ENCODE data around the gene ZSCAN4.

The ZSCAN4 gene

DNA sequence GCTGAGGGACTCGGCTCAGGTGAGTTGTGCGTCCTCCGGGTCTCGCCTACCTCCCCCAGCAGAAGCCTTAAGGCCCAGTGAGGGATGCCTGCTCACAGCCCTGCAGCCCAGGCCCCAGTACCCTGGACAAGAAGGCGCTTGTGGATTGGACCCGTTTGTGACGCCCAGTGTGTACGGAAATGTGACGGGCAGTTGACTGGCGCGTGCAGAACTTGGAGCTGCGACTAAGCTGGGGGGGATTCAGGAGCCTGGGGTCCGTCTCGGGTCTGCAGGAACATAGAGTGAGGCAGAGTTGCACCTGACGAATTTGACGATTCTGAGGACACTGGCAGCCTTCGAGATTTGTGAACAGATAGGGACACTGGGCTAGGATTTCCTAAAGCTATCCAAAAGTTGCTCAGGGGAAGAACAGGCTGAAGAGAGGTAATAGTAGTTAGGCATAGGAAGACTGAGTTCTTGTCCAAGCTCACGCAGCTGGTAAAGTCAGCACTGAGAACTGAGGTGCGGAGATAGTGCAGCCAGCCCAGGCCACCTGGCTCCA lies 13.6 kb downstream of the ZSCAN4 start:
- peak; percentile 30 for DNase-seq

DNA sequence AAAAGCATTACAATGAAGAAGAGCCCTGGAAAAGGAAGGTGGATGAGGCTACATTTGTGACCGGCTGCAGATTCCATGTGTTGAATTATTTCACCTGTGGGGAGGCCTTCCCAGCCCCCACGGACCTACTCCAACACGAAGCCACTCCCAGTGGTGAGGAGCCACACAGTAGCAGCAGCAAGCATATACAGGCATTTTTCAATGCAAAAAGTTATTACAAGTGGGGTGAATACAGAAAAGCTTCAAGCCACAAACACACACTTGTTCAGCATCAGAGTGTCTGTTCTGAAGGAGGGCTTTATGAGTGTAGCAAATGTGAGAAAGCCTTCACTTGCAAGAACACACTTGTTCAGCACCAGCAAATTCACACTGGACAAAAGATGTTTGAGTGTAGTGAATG lies 18.0 kb downstream of the ZSCAN4 start:
- DNase-seq = no peak

DNA sequence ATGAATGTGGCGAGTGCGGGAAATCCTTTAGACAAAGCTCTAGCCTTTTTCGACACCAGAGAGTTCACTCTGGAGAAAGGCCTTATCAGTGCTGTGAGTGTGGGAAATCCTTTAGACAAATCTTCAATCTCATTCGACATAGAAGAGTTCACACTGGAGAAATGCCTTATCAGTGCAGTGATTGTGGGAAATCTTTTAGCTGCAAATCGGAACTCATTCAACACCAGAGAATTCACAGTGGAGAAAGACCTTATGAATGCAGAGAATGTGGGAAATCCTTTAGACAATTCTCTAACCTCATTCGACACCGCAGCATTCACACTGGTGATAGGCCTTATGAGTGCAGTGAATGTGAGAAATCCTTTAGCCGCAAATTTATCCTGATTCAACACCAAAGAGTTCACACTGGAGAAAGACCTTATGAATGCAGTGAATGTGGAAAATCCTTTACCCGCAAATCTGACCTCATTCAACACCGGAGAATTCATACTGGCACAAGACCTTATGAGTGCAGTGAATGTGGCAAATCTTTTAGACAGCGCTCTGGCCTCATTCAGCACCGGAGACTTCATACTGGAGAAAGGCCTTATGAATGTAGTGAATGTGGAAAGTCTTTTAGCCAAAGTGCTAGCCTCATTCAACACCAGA lies 18.8 kb downstream of the ZSCAN4 start:
- DNase-seq = no peak

DNA sequence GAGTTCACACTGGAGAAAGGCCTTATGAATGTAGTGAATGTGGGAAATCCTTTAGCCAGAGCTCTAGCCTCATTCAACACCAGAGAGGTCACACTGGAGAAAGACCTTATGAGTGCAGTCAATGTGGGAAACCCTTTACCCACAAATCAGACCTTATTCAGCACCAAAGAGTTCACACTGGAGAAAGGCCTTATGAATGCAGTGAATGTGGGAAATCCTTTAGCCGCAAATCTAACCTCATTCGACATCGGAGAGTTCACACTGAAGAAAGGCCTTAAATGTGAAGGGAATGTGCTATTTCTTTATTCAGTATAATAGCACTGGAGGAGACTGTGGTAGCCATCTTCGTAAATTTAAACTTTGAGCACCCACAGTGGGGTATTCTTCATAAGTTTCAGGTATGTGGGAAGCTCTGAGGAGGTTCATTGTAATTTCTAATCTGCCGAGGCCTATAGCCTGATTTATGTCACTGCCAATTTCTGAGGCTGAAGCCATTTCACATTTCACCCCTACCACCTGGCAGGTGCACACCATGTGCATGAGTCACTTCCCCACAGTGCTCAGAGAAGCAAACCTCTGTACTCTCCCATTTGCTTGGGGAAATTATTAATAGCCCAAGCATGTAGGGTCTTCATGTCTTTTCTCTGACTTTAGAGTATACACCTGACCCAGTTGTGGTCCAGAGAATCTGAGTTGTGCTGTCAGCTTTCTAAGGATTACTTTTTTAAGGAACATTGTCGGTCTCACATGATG lies 19.5 kb downstream of the ZSCAN4 start:
- DNase-seq = peak; percentile 28

DNA sequence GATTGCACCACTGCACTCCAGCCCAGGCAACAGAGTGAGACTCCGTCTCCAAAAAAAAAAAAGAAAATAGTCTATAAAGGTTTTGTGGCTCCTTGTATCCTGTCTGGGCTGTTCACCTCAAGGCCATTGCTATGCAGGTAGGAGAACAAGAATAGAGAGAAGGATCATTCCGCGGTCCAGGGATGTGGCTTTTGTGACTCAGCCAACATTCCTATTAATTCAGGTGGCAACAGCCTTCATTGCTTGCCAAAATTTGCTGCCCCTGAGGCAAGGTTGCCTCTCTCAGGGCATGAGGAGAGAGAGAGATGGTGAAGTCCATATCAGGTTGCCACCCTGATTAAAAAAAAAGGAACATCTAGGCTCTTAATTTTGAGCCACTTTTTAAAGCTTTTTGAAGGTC lies 21.0 kb downstream of the ZSCAN4 start:
- no peak for DNase-seq

DNA sequence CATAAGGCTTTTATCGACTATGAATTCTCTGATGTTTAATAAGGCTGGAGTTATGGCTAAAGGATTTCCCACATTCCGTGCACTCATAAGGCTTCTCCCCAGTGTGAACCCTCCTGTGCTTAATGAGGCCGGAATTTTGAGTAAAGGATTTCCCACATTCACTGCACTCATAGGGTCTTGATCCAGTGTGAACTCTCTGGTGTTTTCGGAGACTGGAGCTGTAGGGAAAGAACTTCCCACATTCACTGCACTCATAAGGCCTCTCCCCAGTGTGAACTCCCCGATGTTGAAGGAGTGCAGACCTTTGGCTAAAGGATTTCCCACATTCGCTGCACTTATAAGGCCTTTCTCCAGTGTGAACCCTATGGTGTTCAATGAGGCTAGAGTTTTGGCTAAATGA lies 32.9 kb downstream of the ZSCAN4 start:
- no peak for DNase-seq

DNA sequence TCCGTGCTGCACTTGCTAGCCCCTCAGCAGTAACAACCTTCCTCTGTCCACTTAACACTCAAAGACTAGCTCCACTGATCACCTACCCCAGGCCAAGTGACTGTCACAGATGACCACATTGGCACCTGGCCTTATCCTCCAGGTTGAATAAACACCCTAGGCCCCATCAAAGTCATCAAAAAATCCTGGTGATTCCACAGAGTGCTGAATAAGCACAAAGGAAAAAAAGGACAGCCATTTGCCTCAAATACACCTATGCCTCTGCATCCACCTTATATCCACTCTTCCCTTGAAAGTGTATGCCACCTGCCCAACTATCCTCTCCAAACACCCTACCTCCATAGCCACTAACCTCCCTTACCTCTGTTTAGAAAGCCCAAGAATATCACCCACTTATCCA lies 37.6 kb downstream of the ZSCAN4 start:
- DNase-seq = no peak

DNA sequence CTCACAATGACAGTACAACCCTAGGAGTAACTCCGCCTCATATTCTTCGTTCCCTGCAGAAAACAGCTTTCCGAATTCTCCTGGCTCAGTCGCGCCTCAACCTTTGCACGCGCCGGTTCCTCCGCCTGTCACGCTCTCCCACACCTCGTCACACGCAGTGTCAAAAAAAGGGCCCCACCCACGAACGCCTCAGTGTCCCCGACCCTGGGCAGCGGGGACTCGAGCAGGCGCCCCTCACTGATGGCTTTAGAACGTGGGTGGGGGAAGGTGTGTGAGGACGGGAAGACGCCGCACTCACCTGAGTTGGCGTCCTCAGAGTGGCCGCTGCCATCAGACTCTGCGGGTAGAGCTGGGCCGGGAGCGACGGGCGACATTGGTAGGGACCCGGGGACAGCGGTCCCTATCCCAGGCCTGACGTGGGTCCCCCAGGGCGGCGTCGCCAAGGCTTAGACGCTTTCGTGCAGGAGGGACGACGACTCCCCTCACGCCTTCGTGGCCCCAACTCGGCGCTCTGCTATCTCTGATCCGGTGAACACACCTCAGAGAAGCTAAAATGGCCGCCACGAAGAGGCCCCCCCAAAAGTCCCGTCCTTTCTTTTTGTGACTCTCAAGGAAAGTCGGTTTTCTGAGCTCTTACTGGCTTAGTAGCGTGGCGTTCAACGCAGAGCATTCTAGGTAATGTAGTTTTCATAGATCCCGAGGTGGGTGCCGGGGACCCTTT lies 40.1 kb downstream of the ZSCAN4 start, which contains the start of gene ZNF154:
TSS of gene ZNF154 (minus strand) at position 564 of the 721 bp plus-strand sequence. CDS start at position 331, 233 bp downstream.
- no peak for DNase-seq

DNA sequence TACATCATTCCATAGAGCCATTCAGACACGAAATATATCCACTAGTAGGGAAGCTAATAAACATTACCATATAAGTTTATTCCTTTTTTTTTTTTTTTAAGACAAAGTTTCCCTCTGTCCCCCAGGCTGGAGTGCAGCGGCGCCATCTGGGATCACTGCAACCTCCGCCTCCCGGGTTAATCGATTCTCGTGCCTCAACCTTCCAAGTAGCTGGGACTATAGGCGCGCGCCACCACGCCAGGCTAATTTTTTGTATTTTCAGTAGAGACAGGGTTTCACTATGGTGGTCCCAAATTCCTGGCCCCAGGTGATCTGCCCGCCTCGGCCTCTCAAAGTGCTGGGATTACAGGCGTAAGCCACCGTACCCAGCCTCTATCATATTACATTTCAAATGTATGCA lies 40.9 kb downstream of the ZSCAN4 start:
- no peak for DNase-seq

DNA sequence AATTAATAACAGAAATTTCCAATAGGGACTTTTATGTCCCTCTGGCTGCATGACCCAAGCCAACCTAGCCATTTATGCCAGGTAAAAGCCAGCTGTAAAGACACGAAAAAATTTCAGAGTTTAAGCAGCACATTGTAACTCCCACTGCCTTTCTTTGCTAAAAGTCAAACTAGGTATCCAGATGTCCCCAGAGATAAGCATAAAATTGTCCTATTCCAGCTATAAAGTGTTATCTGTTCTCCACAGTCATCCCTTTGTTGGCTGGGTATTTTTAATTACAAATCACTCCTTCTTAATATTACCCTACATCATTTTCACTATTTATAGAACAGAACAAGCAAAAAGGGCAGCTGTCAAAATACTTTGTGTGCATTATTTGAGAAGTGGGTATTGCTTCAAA lies 43.5 kb downstream of the ZSCAN4 start:
- DNase-seq = no peak

DNA sequence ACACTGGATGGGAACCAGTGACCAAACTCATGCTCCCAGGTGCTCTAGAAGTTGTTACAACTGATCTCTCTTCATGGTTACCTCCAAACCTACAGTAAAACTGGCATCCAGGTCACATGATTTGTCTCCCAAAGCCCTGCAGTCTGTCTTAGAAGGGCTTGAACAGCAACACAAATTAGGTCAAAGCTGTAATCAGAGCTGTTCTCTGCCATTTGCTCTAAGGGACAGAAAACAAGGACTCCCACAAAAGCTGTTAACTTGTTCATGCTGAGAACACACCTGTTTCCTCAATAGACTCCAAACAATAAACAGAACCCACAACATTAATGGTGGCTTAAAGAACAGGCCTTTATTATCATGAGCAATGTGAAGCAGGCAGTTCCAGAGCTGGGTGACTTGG lies 50.7 kb downstream of the ZSCAN4 start:
- no peak for DNase-seq

DNA sequence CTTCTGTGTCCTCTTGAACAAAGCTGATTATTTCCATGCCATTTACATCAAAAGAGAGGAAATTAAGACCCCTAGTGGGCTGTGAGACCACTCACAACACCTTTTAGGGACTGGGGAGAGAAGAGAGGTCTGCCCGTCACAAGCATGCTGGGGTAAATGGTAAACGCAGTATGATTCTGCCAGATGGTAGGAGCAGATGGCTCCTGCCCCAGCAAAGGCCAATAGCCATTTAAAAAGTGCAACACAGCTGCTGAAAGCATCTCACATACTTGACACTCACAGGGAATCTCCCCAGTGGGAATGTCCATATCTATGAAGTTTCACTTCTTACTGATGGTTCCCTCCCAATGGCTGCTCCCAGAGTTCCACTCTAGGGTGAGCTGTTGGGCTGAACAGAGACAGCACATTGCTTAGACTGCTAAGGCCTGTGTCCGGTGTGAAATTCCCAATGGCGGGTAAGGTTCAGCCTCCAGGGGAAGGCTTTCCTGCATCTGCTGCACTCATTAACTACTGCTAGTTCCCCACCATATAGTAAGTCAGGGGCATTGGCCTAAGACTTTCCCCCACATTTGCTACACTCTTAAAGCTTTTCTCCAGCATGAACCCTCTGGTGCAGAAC lies 51.3 kb downstream of the ZSCAN4 start:
- no peak for DNase-seq

DNA sequence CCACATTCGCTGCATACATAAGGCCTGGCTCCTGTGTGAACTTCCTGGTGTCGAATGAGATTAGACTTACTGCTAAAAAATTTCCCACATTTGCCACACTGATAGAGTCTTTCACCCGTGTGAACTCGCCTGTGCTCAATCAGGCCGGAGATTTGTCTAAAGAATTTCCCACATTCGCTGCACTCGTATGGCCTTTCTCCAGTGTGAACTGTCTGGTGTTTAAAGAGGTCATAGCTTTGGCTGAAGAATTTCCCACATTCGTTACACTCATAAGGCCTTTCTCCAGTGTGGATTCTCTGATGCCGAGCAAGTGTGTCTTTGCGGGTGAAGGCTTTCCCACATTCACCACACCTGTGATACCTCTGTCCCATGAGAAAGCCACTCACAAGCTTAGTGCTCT lies 52.1 kb downstream of the ZSCAN4 start:
- DNase-seq = no peak

Measured in DMS53 (cell line).